HG03342 (cell line): Measurements from ENCODE around the gene FAM13A.

Experiments
- ATAC-seq: cut with Tn5 transposase; IDR thresholded peaks from one replicate; pipeline ENCODE4 v1.9.1; 2021; ENCODE audit warnings: mild to moderate bottlenecking, moderate library complexity; ENCODE audit not compliant: unreplicated experiment

The FAM13A gene

GRCh38 chr4:88792821-88793220 is 264.2 kb downstream of the FAM13A start:
- no peak for ATAC-seq

- ATAC-seq = peak; percentile 89
Measured at GRCh38 chr4:88792268-88792781, 264.7 kb downstream of the FAM13A start.

GRCh38 chr4:88791274-88791673 is 265.7 kb downstream of the FAM13A start:
- no peak for ATAC-seq

- ATAC-seq = no peak
Measured at GRCh38 chr4:88788895-88789294, 268.1 kb downstream of the FAM13A start.

- ATAC-seq = no peak
Measured at GRCh38 chr4:88788424-88788823, 268.6 kb downstream of the FAM13A start.

GRCh38 chr4:88786011-88786410 is 271.0 kb downstream of the FAM13A start:
- ATAC-seq = no peak

- ATAC-seq = no peak
Measured at GRCh38 chr4:88780389-88780788, 276.6 kb downstream of the FAM13A start.

GRCh38 chr4:88779431-88779830 is 277.6 kb downstream of the FAM13A start:
- ATAC-seq = no peak

GRCh38 chr4:88775529-88775928 is 281.5 kb downstream of the FAM13A start:
- ATAC-seq = peak; percentile 46

- no peak for ATAC-seq
Measured at GRCh38 chr4:88775026-88775425, 282.0 kb downstream of the FAM13A start.

- no peak for ATAC-seq
Measured at GRCh38 chr4:88771883-88772450, 285.0 kb downstream of the FAM13A start.

GRCh38 chr4:88765729-88766128 is 291.3 kb downstream of the FAM13A start:
- ATAC-seq = no peak

GRCh38 chr4:88763075-88763474 is 293.9 kb downstream of the FAM13A start:
- no peak for ATAC-seq

GRCh38 chr4:88761861-88762523 is 295.0 kb downstream of the FAM13A start:
- no peak for ATAC-seq

- no peak for ATAC-seq
Measured at GRCh38 chr4:88761342-88761741, 295.6 kb downstream of the FAM13A start.

GRCh38 chr4:88759895-88760290 is 297.1 kb downstream of the FAM13A start:
- ATAC-seq = no peak

- ATAC-seq = no peak
Measured at GRCh38 chr4:88759039-88759894, 297.7 kb downstream of the FAM13A start.

GRCh38 chr4:88758264-88758663 is 298.7 kb downstream of the FAM13A start:
- ATAC-seq = no peak

GRCh38 chr4:88757776-88758175 is 299.2 kb downstream of the FAM13A start:
- ATAC-seq = no peak

GRCh38 chr4:88757067-88757466 is 299.9 kb downstream of the FAM13A start:
- no peak for ATAC-seq

- ATAC-seq = no peak
Measured at GRCh38 chr4:88756149-88756548, 300.8 kb downstream of the FAM13A start.

- ATAC-seq = no peak
Measured at GRCh38 chr4:88755454-88755853, 301.5 kb downstream of the FAM13A start.
